GM04504 (cell line): ENCODE data around the gene APPL2.
"Not testable (repeated sequence)": the region's sequence is repeated elsewhere in the genome, so short reads cannot be mapped to it uniquely, and the experiment has no call there.

Experiments used
- DNase-seq: peaks from one replicate; pipeline ENCODE4 v3.0.0-alpha.2; 2012; ENCODE audit warnings: low read depth

Gene APPL2

DNA sequence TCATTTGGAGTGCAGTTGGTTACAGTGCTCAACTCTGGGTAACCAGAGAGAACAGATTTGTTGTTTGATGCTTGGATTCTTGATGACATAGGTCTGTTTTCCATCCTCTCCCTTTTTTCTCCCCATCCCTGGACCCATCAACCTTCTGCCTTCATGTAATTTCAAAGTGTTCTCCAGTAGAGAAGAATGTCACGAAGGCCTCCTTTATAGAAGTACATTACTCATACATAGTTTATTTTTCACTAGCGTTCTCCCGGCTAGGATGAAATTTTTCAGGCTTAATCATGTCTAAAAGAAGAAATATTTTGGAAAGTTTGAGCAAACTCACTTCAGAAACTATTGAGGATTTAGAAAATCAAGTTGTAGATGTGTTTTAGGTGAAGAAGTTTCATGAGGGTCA lies 20.9 kb upstream of the APPL2 start:
- DNase-seq = peak; percentile 77

- not testable (repeated sequence) for DNase-seq
Observed at GRCh38 chr12:105256431-105256830, 20.5 kb upstream of the APPL2 start.

GRCh38 chr12:105256011-105256410 lies 20.0 kb upstream of the APPL2 start:
- no peak for DNase-seq

GRCh38 chr12:105253866-105254513 lies 18.0 kb upstream of the APPL2 start:
- peak; percentile 70 for DNase-seq

- DNase-seq = no peak
Observed at GRCh38 chr12:105252901-105253300, 16.9 kb upstream of the APPL2 start.

GRCh38 chr12:105245776-105246427 lies 9.9 kb upstream of the APPL2 start:
- not testable (repeated sequence) for DNase-seq

DNA sequence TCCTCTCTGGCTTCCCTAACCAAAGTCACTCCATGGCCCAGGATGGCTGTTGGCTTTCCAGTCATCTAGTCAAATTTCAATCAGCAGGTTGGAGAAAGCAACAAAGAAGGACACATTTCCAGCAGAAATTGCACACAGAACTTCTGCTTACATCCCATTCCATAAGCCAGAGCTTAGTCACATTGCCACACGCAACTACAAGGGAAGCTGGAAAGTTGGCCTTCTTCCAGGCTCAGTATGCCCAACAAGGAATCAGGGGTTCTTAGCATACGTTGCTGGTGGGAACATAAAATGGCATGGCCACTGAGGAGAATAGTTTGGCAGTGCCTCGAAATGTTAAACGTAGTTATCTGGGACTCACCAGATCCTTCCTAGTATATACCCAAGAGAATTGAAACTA lies 9.3 kb upstream of the APPL2 start:
- no peak for DNase-seq

DNA sequence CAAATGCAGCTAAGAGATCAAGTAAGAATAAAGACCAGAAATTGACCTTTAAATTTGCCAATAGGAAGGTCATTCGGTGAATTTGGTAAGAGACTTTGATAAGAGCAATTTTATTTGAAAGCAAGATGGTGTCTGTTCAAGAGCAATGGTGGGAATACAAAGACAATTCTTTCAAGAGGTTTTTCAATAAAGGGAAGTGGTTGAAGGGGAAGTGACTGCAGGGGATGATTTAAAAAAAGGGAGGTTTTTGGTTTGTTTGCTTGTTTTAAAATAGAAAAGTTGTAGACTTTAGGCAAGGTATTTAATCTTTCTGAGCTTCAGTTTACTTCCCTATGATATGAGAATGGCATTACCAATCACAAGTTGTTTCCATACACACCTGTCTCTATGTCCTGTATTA lies 4.3 kb upstream of the APPL2 start:
- no peak for DNase-seq

GRCh38 chr12:105239304-105239703 lies 3.3 kb upstream of the APPL2 start:
- no peak for DNase-seq

DNA sequence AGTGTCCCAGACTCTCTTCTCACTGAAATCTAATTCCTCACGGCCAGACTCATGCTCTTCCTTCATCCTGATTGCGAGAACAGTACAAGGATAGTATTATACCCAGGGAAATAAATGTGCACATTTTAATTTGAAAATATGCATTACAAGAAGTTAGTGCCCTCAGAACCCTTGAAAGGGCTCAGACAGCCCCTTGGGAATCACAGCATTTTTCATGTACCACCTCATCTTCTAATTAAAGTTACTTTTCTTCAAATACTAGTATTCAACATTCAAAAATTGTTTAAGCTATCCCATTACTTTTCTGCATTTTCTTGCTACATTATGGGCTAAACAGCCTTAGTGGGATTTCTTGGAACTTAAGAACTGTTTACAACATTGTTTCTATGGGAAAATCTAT lies 1.7 kb upstream of the APPL2 start:
- DNase-seq = no peak

GRCh38 chr12:105235281-105235731 lies 668 bp downstream of the APPL2 start:
- no peak for DNase-seq

GRCh38 chr12:105234197-105234596 lies 1.8 kb downstream of the APPL2 start:
- no peak for DNase-seq

DNA sequence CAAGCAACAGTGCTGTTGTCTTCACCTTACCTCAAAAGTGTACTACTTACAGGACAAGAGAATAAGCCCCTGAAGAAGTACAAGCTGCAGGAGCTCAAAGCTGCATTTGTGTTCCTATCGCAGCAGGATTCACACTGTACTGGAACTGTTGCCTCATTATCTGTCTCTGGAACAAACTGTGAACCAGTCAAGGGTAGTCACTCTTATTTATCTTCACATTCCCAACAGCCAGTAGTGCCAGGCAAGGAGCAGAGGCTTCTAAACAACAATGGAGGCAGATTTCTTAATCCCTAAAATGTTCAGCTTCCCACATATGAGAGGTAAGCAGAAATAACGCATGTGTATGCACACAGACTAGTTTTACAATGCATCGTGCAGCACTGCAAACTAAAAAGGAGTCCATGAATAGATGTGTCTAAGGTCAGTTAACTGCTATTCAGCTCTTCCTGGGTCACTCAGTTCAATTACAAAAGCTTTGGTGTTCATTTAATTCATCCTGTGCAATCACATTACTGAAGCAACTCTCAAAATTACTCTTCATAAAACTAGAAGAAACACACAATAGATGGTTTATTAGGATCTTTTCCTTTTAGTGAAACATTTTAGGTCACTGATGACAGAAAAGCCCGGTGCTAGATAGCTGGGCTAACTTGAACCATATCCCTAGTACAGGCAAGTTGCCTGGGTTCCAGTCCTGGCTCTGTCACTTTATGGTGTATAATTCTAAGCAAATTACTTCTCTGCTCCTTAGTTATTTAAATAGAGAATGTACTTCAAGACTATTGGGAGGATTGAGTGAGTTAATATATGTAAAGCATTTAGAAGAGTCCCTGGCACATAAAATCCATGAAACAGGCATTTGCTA lies 2.7 kb downstream of the APPL2 start:
- no peak for DNase-seq

DNA sequence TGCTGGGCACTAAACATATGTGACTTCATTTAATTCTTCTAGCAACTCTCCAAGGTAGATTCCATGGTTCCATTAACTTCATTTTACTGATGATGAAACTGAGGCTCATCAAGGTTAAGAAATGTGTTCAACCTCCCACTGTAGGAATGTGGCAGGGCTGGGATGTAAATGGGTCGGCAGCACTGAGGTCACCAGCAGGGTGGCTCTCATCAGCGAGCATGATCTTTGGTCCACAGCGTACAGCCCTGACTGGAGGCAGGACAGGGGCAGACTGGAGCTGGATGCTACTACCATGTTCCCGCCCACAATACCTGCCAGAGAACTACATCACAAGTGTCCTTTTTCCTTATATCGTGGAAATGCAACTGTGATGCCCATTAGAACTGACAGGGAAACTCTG lies 4.6 kb downstream of the APPL2 start:
- no peak for DNase-seq

DNA sequence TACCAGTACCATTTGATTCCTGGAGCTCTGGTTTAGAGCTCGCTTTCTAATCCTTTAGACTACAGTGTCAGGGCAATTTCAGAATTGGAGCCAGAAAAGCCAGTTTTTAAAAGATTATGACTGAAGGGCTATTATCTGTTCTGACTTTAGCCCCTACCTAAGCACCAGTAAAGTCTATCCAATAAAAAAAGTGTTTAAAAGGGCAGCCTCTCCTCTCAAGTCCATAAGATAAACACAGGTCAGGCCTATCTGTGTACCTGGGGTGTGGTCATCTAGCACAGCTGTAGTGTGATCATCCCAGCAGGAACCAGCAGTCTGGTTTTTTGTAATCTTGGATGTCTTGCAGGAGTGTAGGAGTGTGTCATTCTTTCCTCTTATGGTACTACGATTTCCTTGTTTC lies 6.6 kb downstream of the APPL2 start:
- DNase-seq = no peak

GRCh38 chr12:105228966-105229365 lies 7.0 kb downstream of the APPL2 start:
- DNase-seq = no peak

DNA sequence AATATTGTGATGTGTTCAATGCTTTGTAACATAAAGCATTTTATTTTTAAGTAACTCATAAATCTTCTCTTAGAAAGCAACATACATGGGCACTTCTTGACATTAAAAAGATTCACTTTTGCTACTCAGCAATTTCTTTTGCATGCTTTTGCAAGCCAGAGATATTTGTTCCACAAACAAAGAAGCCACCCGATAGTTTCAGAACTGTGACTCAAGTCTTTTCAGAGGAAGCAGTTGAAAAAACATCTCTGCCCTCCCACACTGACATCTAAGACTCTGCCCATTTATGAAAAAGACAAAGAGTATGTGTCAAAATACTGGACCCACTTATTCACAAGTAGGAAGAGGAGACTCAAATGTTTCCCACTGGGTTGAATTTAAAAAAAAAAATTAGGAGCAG lies 7.5 kb downstream of the APPL2 start:
- DNase-seq = no peak

- no peak for DNase-seq
Observed at GRCh38 chr12:105227879-105228278, 8.1 kb downstream of the APPL2 start.

- DNase-seq = peak; percentile 96
Observed at GRCh38 chr12:105226219-105226618, 9.8 kb downstream of the APPL2 start.

DNA sequence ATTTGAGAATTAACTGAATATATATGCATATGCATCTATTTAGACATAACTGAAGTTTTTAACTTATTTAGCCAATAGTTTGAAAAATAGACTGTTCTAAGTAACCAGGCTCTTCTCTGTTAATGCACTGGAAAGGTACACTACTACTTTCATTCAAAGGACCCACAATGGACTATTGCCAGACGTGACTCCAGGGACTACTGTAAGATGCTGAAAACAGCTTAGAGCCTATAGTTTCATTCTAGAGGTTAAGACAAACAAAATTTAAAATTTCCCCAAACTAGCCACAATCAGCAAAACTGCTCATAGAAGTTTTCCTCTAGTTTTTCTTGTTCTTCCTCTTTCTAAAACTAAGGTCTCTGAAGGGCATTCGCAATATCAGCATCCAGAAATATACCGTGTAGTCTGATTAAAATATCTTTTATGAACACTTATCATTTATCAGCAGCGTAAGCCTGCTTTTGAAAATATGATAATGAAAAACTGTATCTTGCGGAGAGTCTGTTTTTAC lies 10.4 kb downstream of the APPL2 start:
- DNase-seq = no peak

GRCh38 chr12:105224399-105224798 lies 11.6 kb downstream of the APPL2 start:
- DNase-seq = no peak

GRCh38 chr12:105223884-105224283 lies 12.1 kb downstream of the APPL2 start:
- DNase-seq = no peak

DNA sequence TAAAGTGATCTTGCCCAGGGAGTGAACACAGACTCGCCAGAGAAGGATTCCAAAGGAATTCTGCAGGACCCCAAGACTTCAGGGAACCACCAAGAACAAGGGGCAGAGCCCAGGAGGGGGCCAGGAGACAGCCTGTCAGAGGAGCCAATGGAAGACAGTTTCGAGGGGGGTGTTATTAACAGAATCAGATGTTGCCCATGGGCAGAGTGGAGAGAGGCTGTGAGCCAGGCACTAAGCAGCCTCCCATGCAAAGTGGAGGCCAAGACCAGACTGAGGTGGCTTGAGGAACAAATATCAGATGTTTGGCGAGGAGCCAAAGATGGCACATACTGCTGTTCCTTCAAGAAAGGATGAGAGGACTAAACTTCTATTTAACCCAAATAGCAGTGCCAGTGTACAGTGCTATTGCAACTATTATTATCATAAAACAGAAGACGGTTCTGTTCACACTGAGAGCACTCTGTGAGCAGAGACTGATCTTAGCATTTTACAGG lies 12.6 kb downstream of the APPL2 start:
- no peak for DNase-seq
